HL-60 (cell line): ENCODE results near the gene FOXO3.

Experiments used
- DNase-seq, 2 experiments: peaks; one replicate each; pipeline ENCODE4 v3.0.0-alpha.2; 2010 to 2020; ENCODE audit warnings: low read depth in 1 of 2, low spot score in 1 of 2
- H3K27ac ChIP-seq: fragments of 250-450 bp; sonication (Bioruptor Pico); replicated peaks from 2 replicates; pipeline ENCODE4 v1.5.1; 2020; ENCODE audit warnings: mild to moderate bottlenecking, moderate library complexity
- H3K27me3 ChIP-seq: fragments of 250-450 bp; sonication (Bioruptor Pico); 2 replicates; pipeline ENCODE4 v1.5.1; 2021; ENCODE audit warnings: mild to moderate bottlenecking, moderate library complexity; ENCODE audit not compliant: insufficient read depth, poor library complexity, severe bottlenecking
- H3K4me3 ChIP-seq: replicated peaks from 2 replicates; pipeline ENCODE4 v1.5.1; 2011; ENCODE audit warnings: mild to moderate bottlenecking, control low read depth, low read length; ENCODE audit not compliant: insufficient read depth
- GABPA ChIP-seq: IDR thresholded peaks from 2 replicates; pipeline ENCODE4 v1.6.1; 2012; ENCODE audit warnings: low read depth
- POLR2AphosphoS5 ChIP-seq: IDR thresholded peaks from 2 replicates; pipeline ENCODE4 v1.6.1; 2012; ENCODE audit warnings: low read depth
- REST ChIP-seq: IDR thresholded peaks from 2 replicates; pipeline ENCODE4 v1.6.1; 2012; ENCODE audit warnings: low read depth; ENCODE audit not compliant: insufficient replicate concordance
- SPI1 ChIP-seq: IDR thresholded peaks from 2 replicates; pipeline ENCODE4 v1.6.1; 2012; ENCODE audit warnings: low read depth, mild to moderate bottlenecking, borderline replicate concordance
- TF ChIP-seq, protein P1 (sequence below): IDR thresholded peaks from one replicate; pipeline ENCODE4 v1.5.1; 2011; ENCODE audit warnings: low read length, control low read depth, inconsistent platforms; ENCODE audit not compliant: insufficient read depth

The FOXO3 gene

DNA sequence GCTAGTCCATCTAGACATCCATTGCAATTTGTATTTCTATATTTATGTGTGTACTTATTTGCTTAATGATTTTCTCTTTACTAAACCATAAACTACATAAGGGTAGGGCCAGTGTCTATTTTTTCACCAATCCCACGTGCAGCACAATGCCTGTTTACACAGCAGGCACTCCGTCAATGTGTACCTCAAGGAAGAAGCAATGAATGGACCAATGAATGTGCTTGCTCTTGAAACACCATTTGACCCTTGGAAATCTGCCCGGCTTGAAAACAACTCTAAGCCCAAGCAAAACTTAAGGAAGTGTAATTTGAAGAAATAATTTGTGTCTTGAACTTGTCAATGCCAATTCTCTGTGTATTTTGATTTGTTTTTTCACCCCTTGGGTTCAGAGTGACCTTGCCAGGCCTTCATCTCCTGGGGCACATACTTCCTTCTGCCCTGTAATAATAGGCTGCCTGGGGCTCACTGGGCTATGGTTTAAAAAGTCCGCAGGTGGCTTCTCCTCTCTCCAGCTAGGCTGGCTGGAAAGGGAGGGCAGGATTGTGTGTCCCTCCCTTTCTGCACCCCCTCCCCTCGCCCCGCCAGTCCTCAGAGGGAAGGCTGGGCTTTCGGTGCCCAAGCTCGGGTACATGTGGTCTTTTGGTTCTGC, 146.7 kb downstream of the FOXO3 start:
- DNase-seq = no peak

DNA sequence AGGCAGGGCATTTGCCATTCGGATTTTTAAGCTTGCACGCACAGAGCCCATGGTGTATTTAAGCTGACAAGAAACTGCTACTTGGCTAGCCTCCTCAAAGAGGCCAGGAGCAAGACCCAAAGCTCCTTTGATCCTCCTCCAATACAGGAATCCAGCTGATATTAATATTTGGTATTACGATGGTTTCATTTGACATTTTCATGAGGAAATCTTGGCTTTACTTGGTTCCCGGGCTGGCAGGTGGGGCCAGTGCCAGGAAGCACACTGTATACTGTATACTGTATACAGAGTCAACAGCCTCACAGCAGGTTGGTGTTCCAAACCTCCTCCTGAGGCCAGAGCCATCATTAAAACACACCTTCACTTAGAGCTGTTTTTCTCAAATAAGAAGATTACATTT, 149.3 kb downstream of the FOXO3 start:
- TF ChIP-seq REST (no peak), GABPA (no peak), SPI1 (no peak), POLR2AphosphoS5 (no peak)
- TF ChIP-seq, protein P1, sequence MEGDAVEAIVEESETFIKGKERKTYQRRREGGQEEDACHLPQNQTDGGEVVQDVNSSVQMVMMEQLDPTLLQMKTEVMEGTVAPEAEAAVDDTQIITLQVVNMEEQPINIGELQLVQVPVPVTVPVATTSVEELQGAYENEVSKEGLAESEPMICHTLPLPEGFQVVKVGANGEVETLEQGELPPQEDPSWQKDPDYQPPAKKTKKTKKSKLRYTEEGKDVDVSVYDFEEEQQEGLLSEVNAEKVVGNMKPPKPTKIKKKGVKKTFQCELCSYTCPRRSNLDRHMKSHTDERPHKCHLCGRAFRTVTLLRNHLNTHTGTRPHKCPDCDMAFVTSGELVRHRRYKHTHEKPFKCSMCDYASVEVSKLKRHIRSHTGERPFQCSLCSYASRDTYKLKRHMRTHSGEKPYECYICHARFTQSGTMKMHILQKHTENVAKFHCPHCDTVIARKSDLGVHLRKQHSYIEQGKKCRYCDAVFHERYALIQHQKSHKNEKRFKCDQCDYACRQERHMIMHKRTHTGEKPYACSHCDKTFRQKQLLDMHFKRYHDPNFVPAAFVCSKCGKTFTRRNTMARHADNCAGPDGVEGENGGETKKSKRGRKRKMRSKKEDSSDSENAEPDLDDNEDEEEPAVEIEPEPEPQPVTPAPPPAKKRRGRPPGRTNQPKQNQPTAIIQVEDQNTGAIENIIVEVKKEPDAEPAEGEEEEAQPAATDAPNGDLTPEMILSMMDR = no peak
- H3K4me3 ChIP-seq = no peak overlapping the region
- no peak overlapping the region for H3K27ac ChIP-seq

More for the DNA sequence above, 146.7 kb downstream of the FOXO3 start:
- no peaks in the 10 kb centered on the region for H3K27me3 ChIP-seq
- H3K27ac ChIP-seq = no peak overlapping the region
- H3K4me3 ChIP-seq = no peak overlapping the region
- no peak for TF ChIP-seq GABPA
- TF ChIP-seq, protein P1 = no peak
- TF ChIP-seq SPI1 = no peak
- no peak for TF ChIP-seq REST
- TF ChIP-seq POLR2AphosphoS5 = no peak

GRCh38 chr6:108710551-108710950, 149.8 kb downstream of the FOXO3 start:
- no peak for DNase-seq
- Histone ChIP-seq H3K27ac (no peak overlapping the region), H3K4me3 (no peak overlapping the region), H3K27me3 (no peaks in the 10 kb centered on the region)
- TF ChIP-seq, protein P1 = no peak
- no peak for TF ChIP-seq REST
- no peak for TF ChIP-seq SPI1
- no peak for TF ChIP-seq GABPA
- no peak for TF ChIP-seq POLR2AphosphoS5

More for the DNA sequence above, 149.3 kb downstream of the FOXO3 start:
- no peaks in the 10 kb centered on the region for H3K27me3 ChIP-seq
- DNase-seq = no peak
